Limb (tissue), 2 donors: Measurements from ENCODE around the gene VANGL2.

Experiments
- DNase-seq, 2 donors: peaks; one replicate each; pipeline ENCODE4 v3.0.0-alpha.2; 2016; ENCODE audit errors: extremely low spot score in 2 of 2

VANGL2 gene

GRCh38 chr1:160400223-160400645, at the start of gene VANGL2:
Gene VANGL2, plus strand, starts transcription at chr1:160400564. Its CDS starts 15,274 bp downstream, at chr1:160415838.
- DNase-seq: peak; percentile 83 to 97

GRCh38 chr1:160351629-160352028, 48.7 kb upstream of the VANGL2 start:
- DNase-seq: no peak

DNA sequence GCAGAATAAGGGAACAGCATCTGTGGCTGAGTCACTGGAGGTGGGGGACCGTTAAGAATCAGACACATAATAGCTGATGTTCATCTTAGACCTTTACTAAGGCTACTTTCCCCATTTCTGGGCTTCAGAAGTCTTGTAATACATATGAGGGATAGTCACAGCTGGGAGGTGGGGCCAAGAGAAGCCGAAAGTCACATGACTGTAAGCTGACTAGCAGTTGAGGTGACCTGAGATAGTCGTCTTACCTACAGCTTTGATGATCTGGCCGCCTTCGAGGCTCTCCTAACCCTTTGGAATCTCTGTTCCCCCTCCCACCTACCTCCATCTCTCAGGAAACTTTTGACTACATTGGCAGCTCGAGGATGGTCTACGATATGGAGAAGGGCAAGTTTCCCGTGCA, 47.8 kb upstream of the VANGL2 start:
- no peak for DNase-seq

- DNase-seq: no peak
Observed at GRCh38 chr1:160353223-160353622, 47.1 kb upstream of the VANGL2 start.

DNA sequence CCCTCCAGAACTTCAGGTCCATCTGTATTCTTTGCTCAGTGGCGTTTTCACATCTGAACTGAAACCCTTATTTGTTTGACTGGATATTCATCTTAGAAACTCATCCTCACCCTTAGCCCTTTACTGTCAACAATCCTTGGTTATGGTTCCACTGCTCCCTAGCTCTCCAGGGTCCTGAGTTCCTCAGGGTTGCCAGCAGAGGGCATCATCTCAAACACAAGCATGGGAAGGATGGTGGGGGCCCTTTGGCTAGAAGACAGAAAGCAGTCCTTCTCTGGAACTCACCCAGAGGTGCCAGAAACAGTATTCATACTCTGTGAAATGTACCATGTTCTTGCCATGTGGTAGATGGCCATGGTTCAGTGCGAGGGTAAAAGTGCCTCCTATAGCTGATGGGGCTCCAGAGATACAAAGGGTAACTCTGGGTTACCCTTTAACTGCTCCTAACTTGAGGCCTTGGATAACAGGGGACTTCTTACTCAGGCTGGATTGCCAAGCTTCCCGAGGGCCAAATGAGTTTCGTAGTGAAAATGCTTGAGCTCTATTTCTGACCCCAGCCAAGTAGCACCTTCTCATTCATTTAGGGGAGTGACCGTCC, 45.9 kb upstream of the VANGL2 start:
- no peak for DNase-seq

DNA sequence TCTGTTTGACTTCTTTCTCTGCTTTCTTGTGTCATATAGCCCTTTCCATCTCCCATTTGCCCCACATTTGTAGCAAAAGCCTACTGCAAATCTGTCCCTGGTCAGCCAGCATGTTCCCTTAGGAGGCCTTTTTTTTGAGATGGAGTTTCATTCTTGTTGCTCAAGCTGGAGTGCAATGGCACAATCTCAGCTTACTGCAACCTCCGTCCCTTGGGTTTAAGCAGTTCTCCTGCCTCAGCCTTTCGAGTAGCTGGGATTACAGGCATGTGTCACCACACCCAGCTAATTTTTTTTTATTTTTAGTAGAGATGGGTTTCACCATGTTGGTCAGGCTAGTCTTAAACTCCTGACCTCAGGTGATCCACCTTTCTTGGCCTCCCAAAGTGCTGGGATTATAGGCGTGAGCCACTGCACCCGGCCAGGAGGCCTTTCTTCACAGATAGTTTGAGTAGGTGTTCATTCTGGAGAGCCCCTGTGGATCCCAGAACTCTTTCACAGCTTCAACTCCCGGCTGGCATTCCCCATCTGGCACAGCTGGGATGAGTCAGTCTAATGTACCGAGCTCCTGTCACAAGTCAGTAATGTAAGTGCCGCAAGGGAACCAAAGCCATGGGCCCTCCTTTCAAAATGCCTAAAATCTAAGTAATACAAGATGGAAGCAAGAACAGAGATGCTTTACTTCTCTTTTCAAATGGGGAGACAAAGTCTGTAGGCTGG, 42.9 kb upstream of the VANGL2 start:
- no peak for DNase-seq

- DNase-seq: no peak
Observed at GRCh38 chr1:160358073-160358472, 42.3 kb upstream of the VANGL2 start.

DNA sequence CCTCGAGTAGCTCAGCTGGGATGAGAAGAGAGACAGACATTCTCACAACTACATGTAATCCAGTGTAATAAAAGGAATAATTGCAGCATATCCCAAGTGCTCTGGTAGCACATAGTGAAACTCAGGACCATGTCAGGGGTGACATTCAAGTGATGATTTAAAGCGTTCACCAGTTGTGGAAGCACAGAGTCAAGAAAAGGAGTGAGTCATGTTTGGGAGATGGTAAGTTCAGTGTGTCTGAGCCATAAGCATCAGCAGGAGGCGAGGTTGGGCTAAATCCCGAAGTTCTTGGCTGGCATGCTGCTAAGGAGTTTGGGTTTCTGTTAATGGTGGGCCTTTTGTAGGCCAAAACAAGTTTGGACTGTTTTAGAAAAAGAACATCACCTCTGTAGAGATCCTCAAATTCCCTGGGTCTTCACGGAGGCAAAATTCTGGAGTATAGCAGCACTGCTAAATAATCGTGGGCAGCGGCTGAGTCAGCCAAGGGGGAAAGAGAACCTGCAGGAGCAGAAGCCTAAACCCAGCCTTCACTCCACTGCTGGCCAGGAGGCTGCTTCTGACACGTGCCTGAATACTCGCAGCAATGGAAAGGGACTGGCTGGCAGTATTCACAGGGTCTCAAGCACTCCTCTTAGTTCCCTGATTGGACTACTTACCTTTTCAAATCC, 40.7 kb upstream of the VANGL2 start:
- no peak for DNase-seq

DNA sequence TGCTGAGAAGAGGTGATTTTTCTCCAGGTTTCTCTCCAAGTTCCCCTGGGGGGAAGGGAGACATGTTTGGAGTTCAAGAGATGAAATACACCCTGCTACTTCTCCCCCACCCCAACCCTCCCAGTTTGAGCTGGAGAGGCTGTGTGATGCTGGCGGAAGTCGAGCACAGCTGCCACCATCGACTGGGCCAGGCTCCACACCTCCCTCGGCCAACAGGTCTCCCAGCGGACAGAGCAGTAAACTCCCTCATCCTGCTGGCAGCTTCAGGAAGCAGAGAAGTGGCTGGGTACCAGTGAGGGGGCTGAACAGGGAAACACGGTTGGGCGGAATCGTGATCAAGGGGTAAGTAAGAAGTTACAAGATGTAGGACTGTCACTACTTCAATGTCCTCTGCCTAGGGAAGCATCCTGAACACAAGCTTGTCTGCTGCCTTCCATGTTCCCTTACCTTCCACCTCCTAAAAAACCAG, 40.1 kb upstream of the VANGL2 start:
- no peak for DNase-seq

- no peak for DNase-seq
Observed at GRCh38 chr1:160361199-160361598, 39.2 kb upstream of the VANGL2 start.

DNA sequence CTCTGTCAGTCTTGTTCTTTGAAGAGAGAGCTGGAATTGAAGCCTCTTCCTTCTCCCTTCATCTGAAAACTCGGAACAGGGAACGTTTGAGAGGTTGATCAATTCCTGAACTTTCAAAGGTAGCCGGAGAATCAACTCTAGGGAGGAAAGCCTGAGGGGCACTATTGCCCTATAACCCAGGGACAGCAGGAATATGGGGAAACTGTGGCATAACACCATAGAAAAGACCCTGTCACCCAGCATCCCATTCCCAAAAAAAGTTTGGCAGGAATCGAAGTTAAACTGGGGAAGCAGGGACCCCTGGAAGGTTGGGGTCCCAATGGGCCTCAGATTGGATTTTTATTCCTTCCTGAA, 38.6 kb upstream of the VANGL2 start:
- no peak for DNase-seq

DNA sequence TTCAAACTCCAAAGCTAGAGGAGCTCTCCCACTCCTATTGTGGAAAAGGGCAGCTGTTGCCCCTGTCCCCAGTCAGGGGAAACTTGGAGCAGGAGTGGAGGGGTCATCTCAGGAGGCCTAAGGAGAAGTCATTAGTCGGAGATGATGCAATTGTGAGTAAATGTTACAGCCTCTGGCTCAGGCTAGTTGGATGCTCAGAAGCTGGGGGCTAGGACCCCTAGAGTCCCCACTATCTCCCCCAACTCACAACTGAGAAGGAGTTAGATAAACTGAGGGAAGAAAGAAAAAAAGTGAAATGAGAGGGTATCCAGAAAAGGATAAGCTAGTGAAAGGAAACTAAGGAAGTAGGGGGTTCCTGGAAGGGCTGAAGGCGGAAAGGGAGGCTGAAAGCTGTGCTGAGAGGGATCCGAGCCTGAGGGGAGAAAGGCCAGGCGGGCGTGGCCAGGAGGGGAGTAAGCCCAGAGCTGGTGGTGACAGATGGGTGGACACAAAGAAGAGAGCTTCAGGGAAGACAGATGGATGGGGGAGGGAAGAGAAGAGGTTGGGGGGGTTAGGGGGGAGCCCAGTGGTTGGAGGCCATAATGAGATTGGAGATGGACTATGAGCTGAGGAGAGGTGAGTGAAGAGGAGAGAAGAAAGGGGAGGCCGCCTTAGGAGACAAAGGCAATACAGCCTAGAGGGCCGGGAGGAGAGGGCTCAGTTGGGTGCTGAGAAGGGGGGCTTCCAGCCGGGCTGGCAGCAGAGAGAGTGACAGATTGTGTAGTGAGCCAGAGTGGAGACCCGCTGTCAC, 38.0 kb upstream of the VANGL2 start:
- DNase-seq: no peak

DNA sequence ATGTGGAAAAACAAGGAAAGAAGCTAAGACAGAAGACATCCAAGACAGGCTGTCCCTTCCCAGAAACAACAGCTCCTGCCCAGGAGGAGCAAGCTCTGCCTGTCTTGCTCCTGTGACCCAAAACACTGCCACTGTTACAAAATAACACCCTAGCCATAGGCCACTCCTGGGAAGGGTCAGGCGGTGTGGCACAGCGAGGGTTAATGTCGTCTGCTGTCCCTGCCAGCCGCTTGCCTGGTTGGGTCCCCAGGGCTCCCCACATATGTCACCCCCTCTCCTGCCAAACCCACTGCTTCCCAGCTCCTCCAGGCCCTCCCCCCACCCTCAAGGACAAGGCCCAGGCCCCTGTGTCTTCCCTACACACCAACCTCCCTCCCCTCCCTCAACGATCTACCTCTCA, 37.4 kb upstream of the VANGL2 start:
- DNase-seq: no peak

DNA sequence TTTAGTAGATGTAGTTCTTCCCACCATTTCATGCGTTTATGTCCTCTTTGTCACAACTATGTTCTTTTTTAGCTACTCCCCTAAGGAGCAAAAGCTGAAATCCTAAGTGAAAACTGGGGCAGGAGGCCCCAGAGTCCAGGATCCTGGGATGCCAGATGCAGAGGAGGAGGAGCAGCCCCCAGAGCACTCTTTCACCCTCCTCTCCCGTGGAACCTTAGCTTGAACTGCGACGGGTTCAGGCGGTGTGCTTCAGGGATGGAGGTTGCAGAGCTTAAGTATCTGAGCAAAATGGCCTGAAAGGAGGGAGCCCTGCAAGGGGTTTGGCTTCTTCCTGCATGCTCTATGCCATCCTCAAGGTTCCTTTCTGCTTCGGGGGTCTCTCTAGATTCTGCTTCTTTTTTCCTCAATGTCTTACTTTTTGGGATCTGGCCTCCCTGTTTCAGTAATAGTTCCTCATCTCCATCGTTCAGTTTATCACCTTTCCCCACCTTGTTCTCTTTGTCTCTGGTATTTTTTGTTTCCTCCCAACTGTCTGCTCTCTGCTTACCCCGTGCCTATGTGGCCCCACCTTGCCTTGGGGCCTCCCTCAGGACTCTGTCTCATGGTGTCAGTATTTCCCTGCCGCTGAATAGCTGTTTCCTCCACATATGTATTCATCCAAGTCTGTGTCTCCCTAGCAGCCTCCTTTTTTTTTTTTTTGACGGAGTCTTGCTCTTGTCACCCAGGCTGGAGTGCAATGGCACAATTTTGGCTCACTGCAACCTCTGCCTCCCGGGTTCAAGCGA, 36.2 kb upstream of the VANGL2 start:
- DNase-seq: no peak

DNA sequence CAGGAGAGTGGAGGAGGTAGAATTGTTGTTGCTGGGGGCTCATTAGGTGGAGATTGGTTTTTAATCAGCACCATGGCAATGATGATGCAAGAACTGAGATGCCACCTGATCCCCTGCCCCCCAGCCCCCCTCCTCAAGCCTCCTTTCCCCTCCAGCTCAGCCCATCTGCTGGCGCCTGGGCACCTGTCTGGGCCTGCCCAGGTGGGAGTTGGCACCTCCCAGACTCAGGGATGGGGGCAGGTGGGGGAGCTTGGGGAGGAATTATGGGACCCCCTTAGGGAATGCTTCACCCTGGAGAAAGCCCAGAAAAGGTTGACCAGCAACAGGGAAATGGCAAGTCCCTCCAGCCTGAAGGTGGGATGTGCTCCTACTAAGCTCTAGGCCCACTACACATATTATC, 35.0 kb upstream of the VANGL2 start:
- no peak for DNase-seq

- DNase-seq: peak; percentile 34 to 75
Observed at GRCh38 chr1:160366731-160367515, 33.4 kb upstream of the VANGL2 start, which contains the start of gene NHLH1. Gene NHLH1, plus strand, starts transcription at chr1:160367071. Its CDS starts 3,661 bp downstream, at chr1:160370732.

DNA sequence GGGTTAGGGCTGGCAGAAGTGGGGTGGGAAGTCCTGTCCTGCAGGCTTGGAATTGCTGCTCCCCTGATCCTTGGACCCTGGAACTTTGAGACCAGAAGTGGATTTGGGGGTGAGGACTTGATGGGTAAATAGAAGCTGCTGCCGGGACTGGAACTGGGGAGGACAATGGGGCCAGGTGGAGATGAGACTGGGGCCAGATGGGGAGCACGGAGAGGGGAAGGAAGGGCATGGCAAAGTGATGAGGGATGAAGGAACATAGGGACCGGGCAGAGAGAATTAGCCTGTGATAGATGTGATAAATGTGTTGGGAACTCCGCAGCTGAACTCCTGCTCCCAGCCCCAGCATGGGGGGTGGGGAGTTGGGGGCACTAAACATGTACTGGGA, 32.9 kb upstream of the VANGL2 start:
- no peak for DNase-seq

GRCh38 chr1:160367934-160368923, 32.1 kb upstream of the VANGL2 start:
- no peak for DNase-seq

DNA sequence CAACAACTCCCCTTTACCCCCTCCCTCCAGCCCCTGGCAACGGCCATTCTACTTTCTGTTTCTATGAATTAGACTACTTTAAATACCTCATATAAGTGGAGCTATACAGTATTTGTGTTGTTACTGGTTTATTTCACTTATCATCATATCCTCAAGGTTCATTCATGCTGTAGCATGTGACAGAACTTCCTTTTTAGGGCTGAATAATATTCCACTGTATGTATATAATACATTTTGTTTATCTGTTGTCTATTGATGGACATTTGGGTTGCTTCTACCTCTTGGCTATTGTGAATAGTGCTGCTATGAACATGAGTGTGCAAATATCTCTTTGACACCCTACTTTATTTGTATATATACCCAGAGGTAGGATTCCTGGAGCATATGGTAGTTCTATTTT, 31.3 kb upstream of the VANGL2 start:
- DNase-seq: no peak
